MV-4-11 (cell line): ENCODE results near the gene TEKT5.
"Not testable (repeated sequence)": the region's sequence is repeated elsewhere in the genome, so short reads cannot be mapped to it uniquely, and the experiment has no call there.

ENCODE experiments used
- DNase-seq: peaks from one replicate; lab custom pipeline; 2025; lab: John Stamatoyannopoulos, UW

The TEKT5 gene

DNA sequence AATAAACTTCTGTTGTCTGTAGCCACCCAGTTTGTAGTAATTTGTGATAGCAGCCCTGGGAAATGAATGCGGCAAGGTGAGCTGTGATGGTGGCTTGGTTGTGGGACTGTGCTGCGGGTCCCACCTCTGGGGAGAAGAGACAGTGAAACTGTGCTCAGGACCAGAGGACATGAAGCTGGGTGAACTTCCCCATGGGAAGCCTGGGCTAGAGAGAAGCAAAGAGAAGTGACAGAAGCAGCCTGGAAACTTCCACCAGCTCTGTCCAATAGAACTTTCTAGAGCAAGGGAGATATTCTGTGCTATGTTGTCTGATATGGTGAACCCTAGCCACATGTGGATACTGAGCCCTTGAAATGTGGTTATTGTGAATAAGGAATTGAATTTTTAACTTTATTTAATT lies 62.8 kb downstream of the TEKT5 start:
- peak; percentile 31 for DNase-seq

DNA sequence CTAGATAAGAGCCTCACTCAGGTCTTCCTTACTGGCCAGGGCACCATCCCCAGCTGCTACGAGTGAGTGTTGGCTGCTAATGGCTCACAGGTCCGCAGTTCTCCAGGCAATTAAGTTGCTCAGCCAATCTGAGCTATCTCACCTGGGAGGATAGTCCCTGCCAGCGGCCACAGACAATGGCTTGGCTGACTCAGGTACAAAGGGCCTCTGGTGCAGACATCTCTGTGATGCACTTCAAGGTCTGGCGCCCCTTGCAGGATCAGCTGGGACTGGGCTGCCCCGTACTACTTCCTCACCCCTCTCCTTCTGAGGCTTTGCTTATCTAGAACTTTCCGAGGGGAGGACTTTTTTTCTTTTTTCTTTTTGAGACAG lies 65.2 kb downstream of the TEKT5 start:
- DNase-seq: peak; percentile 28

DNA sequence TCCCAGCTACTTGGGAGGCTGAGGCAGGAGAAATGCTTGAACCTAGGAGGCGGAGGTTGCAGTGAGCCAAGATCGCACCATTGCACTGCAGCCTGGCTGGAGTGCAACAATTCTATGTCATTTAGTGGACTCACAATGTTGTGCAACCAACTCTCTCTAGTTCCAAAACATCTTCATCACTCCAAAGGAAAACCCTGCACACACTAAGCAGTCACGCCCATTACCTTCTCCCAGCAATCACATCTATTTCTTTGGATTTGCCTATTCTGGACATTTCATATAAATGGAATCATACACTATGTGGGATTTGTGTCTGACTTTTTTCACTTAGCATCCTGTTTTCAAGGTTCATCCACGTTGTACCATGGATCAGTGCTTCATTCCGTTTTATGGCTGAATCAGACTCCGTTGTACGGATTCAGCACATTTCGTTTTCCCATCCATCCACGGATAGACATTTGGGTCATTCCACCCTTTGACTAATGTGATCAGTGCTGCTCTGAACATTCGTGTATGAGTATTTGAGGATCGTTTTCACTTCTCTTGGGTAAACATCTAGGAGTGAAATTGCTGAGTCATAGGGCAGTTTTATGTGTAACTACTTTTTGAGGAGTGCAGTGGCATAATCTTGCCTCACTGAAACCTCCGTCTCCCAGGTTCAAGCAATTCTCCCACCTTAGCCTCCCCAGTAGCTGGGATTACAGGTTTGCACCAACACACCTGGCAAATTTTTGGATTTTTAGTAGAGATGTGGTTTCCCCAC lies 69.0 kb downstream of the TEKT5 start:
- peak; percentile 86 for DNase-seq

DNA sequence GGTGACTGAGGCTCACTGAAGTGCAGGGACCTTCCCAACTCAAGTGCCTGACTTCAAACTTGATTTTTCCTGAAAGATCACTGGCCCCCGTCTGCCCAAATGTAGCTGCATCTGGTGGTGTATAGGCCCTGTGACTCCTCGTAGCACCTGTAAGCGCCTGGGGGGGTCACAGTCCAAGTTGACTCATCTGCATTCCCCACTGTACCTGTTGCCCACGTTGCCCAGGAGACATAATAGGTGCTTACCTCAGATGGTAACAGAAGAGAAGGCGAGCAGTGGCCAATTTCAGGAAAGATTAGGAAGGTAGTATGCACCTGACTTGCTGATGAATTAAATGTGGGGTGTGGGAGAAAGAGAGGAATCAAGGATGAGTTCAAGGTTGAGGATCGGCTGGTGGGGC lies 70.2 kb downstream of the TEKT5 start:
- DNase-seq: no peak

DNA sequence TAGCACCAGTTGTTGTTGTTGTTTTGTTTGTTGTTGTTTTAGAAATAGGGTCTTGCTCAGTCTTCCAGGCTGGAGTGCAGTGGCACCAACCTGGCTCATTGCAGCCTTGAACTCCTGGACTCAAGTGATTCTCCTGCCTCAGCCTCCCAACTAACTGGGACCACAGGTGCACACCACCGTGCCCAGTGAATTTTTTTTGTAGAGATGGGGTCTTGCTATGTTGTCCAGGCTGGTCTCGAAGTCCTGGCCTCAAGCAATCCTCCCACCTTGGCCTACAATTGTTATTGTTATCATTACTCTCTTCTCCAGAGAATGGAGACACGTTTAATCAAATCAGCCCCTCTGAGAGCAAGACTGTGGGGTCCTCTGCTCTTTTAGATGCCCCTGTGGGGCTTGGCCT lies 71.7 kb downstream of the TEKT5 start:
- DNase-seq: no peak

DNA sequence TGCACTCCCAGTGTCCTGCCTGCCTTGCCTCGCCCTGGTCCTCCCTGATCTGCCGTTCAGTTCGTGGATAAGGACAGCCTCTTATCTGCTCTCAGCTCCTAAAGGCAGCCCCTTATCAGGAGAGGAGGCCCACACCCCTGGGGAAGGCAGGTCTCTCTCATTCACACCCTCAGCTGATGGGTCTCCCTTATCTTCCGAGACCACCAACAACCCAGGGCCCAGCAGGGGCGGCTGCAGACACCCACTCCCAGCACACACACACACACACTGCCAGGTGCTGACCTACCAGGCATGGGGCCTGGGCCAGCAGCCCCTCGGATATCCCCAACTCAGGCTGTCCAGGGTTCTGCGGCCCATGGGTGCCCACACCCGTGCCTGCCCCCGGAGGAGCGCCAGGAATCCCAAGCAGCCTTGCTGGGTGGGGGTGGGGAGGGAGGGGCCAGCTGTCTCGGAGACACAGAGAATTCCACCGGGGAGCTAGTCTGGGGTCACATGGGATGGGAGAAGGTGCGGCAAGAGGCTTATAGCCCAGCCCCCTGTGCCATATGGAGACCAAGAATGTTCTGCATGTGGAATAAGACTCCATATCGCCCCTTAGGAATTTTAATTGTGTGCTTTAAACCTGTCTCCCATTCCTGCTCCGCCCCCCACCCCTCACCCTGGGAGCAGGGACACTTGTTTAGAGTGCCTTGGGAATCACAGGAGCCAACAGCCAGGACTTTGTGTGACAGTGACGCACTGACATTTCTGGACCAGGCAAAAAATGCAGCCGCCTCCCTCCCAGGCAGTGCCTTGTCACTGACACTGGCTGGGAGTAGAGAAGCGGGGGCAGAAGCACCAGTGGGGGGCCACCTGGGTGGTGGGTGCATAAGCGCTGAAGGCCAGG lies 72.5 kb downstream of the TEKT5 start:
- DNase-seq: no peak

DNA sequence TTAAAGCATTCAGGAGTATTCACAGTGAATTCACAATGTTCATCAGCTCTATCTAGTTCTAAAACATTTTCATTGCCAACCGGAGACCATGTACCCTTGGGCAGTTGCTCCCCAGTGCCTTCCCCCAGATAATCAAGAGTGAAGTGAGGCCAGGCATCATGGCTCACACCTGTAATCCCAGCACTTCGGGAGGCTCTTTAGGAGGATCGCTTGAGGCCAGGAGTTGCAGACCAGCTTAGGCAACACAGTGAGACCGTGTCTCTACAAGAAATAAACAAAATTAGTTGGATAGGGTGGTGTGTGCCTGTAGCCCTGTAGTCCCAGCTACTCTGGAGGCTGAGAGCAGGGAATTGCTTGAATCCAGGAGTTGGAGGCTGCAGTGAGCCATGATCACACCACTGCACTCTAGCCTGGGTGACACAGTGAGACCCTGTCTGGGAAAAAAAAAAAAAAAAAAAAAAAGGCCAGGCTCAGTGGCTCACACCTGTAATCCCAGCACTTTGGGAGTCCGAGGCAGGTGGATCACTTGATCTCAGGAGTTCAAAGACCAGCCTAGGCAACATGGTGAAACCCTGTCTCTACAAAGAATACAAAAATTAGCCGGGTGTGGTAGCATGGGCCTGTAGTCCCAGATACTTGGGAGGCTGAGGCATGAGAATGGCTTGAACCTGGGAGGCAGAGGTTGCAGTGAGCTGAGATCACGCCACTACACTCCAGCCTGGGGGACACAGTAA lies 73.3 kb downstream of the TEKT5 start:
- not testable (repeated sequence) for DNase-seq

DNA sequence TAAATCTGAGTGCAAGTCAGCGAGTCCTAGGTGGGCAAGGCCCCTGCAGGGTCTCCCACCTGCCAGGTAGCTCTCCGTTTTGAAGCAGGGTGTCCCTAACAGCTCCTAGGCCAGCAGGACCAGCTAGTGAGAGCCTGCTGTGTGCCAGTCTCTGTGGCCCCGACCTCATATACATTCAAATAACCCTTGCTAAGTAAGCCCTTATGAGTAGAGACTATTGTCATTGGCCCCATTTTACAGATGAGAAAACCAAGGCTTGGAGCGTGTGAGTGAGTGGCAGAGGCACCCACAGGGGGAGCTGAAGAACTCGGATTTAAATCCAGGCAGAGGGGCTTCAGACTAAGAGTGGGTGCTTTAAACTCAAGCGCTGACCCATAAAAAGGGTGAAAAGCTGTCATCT lies 74.6 kb downstream of the TEKT5 start:
- DNase-seq: no peak

DNA sequence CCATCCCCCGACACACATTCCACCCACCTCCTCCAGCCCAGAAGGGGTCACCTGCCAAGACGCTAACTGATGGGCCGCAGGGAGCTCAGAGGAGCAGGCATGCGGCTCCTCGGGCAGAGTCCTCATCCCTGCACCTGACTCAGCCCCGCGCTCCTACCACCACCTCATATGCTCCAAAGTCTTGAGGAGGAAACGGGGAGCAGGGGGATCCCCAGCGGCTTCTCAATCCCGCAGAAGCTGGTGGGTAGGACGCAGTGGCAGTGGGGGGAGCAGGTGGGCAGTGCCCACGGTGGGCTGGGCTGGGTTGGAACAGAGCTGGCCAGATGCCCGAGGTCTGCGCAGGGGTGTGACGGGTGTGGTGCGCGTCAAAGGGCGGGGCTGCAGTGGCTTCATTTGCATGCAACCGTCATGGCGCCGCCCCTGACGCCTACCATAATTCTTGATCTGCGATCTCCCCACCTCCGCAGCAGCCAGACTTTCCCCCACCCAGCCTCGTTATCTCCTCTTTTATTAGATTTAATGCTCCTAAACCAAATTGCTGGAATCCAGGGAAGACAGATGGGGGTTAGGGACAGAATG lies 75.4 kb downstream of the TEKT5 start:
- no peak for DNase-seq

DNA sequence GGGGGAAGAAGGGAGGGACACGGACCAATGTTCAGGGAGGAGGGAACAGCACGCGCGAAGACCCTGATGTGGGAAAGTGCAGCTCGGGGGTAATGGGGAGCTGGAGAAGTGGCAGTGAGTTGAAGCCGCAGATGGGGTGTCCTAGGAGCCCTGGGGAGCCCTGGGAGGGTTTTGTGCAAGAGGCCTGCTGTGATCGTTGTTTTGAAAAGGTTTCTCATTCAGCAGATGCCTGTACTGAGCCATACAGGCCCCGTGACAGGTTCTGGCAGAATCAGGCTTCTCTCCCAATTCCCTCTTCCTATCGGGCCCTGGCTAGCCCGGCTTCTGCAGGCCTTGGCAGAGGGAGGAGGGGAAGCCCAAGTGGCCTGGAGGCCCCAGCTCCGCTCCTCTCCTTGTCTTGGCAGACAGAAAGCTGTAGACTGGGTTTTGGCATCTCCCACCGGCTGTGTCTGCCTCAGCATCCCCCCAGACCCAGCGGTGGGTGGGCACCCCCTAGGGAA lies 76.0 kb downstream of the TEKT5 start:
- DNase-seq: no peak

DNA sequence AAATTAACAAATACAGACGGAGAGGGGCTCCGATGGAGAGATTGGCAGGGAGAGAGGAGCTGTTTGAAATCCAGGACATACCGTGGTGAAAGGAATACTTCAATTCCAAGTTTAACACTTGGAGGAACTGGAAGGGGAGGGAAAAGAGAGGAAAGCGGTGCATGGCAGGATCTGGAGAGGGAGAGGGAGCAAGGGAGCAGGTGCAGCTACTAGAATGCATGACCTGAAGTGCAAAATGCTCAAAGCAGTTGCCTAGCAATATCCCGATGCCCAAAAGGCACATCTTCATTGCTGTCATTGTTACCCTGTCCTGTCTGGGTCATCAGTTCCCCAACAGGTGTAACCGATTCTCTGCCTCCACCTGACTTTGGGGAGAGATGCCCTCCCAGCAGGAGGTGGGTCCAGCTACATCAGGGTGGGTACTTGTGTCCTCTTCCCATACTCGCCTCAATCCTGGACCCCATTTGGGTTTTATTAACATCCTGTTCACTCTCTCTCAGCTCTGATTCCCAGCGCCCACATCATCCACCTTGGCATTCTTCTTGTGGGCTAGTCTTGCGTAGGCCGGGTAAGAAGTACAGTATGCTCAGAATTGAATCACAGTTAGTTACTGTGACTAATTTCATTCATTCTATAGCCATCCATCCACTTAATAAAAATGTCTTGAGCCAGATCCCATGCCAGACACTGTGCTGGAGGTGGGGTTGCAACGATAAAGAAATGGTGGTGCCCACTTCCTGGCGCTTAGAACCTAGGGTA lies 76.9 kb downstream of the TEKT5 start:
- DNase-seq: no peak

DNA sequence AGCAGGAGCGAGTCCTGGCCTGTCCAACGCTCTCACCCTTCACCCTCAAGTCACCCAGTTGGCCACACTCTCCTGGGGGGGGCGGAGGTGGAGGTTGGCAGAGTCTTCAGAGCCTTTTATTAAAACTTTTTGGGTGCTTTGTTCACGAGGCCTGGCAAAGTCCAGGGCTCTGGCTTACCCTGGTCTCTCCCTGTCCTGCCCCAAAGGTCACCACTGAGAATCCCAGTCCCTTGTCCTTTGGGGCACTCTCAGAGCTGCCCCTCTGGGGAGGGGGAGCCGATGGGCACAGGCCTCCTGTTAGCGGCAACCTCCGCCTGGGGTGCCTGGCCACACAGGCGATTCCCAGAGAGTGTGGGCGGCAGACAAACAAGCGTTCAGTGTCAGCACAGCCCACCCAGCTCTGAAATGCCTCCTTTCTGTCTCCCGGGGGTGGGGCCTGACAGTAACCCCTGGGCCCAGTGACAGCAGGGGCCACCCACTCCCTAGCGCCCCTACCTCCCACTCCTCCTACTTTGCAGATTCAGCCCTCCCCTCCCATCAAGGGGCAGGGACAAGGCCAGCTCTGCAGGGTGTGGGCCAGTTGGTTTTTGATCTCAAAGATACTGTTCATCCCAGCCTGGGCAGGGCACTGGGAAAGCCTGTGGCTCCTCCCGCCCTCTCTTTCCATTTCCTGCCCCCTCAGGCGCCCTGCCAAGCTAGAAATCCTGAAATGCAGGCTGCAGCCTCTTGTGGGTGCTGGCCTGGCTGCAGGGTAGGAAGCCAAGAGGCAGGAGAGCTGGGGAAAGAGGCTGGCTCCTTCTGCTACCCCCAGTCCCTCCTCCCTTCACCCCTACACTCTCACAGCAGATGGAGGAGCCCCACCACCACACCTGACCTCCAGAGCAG lies 77.7 kb downstream of the TEKT5 start:
- DNase-seq: peak; percentile 13

DNA sequence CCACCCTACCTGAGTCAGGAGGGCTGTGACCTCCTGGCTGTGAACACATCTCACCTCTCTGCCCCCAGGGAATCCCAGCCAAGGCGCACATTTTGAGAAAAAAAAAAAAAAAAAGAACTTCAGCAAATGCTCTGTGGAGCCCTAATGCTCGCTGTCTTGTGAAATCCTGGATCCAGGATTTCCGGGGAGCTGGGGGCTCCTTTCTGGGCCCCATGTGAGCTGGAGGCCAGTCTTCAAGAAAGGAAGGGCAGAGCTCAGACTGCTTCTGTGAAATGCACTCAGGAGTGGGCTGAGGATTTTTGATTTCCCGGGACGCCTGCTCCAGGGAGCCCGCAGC lies 78.3 kb downstream of the TEKT5 start:
- peak; percentile 35 for DNase-seq

DNA sequence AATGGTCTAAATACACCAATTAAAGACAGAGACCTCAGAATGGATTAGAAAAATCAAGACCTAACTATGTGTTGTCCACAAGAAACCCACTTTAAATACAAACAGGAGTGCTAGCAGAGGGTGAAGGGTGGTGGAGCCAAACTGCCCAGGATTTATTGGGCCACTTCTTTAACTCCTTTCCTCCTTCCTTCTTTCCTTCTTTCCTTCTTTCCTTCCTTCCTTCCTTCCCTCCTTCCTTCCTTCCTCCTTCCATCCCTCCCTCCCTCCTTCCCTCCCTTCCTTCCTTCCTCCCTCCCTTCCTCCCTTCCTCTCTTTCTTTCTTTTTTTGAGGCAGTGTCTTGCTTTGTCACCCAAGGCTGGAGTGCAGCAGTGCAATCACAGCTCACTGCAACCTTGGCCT lies 80.0 kb downstream of the TEKT5 start:
- DNase-seq: no peak

DNA sequence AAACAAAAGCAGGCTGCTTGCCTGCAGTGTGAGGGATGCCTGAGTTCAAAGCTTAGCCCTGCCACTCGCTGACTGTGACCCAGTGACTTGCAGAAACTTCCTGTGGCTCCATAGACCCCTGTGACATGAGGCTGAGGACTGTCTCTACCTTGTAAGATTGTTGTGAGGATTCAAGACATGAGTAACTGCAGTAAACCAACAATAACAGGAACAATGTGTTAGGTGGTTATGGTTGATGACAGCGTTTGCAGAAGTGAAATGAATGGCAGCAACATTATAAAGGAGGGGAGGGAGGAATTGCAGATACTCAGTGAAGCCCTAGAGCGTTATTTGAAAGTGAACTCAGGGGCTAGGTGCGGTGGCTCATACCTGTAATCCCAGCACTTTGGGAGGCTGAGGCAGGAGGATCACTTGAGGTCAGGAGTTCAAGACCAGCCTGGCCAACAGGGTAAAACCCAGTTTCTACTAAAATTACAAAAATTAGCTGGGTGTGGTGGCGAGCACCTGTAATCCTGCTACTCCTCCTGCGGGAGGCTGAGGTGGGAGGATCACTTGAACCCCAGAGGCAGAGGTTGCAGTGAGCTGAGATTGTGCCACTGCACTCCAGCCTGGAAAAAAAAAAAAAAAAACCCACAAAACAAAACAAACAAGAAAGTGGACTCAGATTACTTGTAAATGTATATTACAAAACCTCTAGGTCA lies 80.8 kb downstream of the TEKT5 start:
- DNase-seq: peak; percentile 86

DNA sequence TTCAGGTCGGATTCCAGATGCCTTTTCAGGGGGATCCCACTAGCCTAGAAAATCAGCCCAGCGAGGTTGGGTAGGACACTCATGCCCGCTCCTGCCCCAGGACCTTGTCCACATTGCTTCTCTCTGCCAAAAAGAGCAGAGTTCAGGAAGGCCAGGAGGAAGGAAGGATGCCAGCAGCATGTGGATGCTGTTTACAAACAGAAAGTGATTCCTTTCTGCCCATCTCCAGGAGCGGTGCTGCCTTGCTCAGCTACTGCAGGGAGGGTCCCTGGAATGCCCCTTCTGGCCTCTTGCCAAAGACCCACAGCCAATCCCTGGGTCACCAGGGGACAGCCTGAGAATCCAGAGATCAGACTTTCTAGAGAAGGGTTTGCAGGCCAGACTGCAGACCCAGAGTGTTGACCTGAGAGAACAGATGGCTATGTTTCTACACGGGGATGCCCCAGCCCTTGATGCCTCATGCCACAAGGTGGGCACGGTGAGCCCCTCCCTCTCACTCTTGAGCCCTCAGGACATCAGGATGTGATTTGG lies 82.0 kb downstream of the TEKT5 start:
- DNase-seq: no peak

DNA sequence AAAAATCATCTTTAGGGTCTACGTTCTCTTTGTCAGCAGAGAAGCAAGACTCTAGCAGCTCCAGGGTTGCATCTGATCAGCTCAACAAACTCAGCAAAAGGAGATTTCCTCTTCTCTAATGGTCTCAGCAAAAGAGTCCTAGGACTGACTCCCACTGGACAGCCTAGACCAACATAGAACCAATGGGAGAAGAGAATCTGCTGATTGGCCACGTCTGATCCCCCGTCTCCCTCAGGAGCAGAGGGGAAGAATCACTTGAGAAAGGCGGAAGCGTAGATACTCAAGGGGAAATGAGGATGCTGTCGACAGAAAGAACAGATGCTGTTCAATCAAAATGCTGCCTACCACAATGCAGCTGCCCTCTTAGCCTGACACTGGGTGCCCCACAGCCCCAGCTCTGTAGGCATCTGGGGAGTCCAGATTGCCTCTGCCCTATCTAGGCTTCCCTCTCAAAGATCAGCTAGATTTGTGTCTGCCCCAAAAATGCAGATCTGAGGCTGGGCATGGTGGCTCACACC lies 82.8 kb downstream of the TEKT5 start:
- DNase-seq: peak; percentile 73

DNA sequence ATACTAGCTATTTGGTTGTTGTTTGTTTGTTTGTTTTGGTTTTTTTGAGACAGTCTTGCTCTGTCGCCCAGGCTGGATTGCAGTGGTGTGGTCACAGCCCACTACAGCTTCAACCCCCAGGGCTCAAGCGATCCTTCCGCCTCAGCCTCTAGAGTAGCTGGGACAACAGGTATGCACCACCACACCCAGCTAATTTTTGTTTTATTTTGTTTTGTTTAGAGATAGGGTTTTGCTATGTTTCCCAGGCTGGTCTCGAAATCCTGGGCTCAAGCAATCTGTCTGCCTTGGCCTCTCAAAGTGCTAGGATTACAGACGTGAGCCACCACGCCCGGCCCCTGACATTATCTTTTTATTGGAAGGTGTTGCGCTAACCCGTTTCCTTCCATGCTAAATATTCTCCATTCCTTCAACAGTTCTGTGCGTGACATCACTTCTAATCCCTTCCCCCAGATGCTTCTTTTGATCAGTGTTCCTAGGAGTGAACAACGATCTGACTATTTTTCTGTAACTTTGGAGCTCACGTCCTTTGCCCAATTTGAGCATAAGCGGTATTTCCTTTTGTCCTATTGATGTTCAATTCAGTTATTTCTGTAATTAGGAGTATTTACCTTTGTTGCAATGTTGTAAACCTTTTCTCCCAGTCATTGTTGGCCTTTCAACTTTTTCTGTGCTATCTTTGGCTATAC lies 84.1 kb downstream of the TEKT5 start:
- no peak for DNase-seq

DNA sequence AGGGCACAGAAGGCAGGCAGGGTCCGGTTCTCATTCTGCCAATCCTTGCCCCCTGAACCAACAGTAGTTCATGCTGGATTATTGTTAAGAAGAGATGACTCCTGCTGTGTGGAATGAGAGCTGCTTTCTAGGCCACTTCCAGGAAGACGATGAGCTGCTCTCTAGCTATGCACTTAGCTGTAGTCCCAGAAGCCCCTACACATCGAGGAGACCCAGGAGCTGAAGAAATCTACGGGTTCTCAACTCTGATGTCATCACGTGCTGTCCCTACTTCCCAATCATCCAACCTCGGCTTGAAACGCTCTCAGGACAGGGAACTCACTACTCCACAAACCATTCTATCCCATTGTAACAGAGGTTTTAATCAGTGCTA lies 85.3 kb downstream of the TEKT5 start:
- DNase-seq: no peak
